ENCODE results near the gene POLR3C.
"Not testable (repeated sequence)": the region's sequence is repeated elsewhere in the genome, so short reads cannot be mapped to it uniquely, and the experiment has no call there.

POLR3C gene

DNA sequence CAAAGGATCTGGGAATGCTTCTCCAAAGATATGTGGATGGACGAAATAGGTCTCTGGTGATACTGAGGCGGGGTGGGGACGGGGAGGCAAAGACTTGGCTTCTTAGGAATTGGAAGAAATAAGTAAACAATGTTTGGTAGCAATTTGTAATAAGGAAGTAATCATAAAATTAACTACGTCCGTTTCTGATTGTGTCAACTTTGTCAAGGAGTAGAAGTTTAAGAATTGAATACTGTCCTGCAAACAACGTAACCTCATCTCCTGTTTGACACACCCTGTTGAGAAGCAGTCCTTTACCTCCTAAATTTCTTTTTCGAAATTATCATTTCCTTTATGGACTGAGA, 471 bp downstream of the POLR3C start:
- DNase-seq = no peak

DNA sequence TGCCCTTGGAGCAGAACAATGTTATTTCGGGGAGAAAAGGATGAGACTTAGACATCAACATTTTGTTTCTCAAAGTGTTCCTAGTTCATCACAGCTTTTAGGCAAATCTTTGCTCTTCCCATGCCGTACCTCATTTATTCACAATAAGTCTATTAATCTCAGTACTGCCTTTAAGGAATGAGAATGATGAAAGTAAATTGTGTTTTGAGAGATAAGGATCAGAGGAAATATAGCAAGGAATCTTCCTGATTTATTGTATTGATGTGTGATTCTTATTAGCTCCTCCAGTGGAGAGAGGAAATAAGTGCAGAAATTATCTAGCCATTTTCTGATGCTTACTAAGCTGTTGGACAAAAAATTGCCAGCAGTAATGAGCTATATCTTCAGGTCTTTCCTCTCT, 2.0 kb downstream of the POLR3C start:
- no peak for DNase-seq

DNA sequence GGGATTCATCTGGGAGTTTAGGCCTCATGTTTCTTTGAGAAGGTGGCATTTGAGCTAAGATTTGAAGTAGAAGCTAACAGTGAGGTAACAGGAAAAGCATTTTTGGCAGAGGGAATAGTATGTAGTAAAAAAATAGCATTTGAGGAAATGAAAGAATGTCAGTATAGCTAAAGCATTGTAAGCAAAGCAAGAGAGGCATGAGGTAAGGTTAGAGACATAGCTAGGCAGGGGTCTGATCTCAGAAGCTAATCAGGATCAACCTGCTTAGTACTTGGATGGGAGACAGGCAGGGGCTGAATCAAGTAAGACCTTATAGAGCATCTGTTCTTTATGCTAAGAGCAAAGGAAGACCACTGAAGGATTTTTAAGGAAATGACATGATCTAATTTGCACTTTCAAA, 4.0 kb downstream of the POLR3C start:
- DNase-seq = no peak

DNA sequence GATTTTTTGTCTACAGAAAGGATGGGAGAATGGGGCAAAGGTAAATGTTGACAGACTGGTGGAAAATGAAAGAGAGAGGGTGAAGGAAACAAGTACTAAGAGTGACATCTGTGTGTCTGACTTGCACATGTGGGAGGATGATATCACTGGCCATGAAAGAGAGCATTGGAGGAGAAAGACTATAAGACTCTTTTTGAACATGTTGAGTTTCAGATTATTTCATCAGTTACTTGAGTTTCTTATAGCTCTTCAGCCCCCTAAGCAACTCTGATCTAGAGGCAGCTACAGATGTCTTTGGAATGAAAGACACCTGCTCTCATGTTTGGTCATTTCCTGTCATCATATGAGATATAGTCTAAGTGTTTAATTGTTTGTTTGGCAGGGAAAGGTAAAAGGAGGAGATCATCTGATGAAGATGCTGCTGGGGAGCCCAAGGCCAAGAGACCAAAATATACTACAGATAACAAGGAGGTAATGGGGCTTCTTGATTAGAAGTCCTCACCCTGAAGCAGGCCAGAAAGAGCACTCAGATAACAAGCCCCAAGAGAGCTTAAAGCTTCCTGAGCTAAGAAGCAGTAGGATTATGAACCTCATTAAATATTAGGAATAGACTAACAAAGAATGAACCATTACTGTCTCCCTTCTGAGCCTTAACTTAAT, 4.5 kb downstream of the POLR3C start:
- no peak for DNase-seq

DNA sequence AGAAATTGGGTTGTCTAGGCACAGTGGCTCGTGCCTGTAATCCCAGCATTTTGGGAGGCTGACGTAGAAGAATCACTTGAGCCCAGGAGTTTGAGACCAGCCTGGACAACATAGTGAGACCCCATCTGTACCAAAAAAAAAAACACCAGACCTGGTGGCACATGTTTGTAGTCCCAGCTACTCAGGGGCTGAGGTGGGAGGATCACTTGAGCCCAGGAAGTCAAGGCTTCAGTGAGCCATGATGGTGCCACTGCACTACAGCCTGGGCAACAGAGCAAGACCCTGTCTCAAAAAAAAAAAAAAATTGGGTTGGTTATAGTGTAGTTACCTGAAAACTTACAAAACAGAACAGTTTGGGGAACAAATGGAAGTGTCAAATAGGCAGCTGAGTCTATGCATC, 6.8 kb downstream of the POLR3C start:
- DNase-seq = not testable (repeated sequence)

DNA sequence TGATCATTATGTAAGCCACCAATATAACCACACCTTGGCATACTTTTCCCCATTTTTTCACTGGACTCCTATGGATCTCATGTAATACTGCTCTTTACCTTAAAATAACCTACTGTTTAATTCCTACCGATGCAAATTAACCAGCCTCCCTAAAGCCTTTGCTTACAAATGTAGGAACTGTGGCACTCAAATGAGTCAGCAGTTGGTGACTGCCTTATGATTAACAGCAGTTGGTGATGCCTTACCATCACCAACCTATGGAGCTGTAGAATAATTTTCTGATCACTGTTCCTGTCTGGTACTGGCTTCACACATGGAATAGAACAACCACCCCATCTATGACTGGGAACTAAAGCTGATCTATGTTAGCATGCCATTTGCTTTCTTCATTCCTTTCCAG, 13.7 kb downstream of the POLR3C start:
- DNase-seq = no peak

DNA sequence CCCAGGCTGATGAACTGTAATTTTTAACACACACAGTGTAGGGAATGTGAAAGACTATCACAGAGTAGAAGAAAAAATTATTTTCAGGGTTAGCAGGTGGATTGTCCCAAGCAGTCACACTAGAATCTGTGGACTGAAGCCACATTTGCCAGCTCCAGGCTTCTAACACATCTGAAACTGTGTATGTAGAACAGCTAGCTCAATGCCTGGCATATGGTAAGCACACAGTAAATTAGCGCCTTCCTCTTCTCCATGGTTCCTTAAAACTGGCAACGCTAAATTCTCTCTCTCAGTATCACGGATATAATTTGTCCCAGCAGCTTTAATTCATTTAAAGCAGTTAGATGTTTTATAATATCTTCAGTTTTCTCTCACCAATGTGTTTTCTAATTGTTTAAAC, 19.0 kb downstream of the POLR3C start:
- no peak for DNase-seq

DNA sequence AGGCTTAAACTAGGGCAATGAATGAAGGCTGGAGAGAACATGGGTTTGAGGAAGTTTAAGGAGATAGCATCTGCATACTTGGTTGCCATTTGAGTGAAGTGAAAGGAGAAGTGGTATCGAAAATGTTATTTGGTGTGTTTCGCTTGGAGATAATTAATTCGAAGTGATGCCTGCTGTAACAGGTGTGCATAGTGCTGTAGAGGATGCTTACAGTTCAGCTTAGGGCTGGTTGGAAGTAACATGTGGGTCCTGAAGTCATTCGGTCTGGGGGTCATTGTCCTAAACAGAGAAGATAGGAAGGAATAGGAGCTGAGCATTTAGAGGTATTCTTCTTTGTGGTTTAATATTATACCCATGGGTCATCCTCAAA, 21.1 kb downstream of the POLR3C start:
- DNase-seq = no peak

DNA sequence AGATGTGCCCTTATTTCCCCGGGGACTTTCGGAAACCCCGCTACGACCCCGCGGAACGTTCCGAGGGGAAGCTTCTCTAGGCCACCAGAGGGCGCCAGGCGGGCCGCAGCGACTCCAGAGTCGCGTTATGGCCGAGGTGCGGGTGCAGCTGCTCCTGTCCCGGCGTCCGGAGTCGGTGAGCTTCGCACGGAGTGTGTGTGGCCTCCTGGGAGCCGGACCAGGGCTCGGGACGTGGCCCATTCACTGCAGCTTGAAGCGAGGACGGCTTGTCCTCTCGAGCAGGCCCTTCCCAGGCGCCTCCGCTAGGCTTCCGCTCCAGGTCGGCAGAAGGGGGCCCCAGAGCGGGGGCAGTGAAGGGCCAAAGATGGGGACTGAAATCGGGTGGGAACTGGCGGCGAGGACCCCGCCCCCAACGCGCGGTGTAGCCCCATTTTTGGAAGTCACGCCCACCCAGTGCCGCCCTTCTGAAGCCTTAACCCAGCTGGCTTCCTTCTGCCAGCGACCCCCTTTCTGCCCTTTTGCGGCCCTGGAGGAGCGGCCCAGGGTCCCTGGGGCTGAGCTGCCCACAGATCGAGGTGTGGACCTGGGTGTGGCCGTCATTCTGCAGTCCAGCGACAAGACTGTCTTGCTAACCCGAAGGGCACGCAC, 21.6 kb downstream of the POLR3C start, which contains the start of gene NUDT17:
NUDT17 (plus strand) TSS at position 117 of the 648 bp plus-strand sequence; CDS start at position 128, 11 bp downstream.
- no peak for DNase-seq

DNA sequence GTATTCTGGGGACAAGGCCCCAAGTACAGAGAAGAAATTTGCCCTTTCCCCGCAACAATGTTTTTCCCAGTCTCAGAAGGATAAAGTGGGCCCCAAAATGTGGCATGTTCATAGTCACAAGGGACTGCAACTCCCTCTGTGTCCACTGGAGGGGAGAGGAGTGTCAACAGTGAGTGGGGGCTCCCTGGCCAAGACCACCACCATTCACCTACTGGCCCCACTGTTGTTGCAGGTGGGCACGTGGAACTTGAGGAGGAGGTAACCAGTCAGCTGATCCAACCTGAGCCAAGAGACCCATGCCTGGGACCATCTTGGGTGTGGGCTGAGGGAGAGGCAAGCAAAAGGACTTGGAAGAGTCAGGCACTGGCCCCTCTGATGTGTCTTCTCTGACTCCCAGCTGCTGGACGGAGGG, 22.2 kb downstream of the POLR3C start:
- DNase-seq = no peak

DNA sequence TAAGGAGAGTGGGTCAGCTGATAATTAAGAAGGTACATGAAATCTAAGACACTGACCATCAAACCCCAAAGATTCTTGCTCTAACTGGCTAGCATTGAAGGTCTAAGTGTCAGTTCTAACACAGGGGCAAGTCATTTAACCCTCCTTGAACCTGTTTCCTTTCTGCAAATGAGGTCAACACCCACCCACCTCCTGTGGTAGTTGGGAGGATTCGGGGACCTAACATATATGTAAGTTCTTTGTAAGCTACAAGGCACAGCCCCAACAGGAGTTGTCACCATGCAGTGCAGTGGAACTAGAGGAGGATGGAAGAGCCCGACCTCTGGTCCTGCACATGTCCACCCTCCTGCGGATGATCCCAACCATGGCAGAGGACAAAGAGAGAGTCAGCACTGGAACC, 23.8 kb downstream of the POLR3C start:
- no peak for DNase-seq

DNA sequence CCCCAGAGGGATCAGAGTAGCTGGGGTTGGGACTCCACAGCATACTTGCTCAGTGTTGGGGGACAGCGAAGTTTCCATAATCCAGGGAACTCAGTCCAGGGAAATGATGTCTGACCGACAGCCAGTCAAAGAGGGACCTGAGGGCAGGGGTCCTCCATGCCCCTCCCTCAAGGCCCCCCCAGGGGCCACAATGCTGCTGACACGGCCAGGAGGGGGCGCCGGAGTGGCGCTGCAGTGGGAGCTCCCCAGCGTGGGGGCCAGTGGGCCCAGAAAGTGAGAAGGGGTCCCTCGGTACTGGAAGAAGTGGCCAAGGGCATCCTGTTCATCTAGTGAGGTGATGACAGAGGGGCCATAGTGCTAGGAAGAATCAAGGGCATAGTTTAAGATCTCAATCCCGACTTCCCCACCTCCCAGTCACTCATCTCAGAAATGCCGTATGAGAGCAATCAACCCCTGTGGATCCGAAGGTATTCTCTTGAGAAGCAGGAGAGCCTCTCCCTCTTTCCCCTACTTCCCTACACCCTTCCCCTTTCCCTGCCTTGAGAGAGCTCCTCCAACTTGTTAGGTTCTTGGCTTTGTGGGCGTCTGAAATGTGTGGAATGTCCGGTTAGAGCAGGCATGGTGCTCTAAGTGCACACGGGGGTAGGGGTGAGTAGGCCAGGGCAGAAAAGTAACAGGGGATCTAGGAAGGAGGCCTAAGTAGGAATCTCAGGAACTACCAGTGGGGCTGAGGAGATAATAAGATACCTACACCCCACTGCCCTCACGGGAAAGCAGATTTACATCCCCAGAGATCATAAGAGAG, 25.6 kb downstream of the POLR3C start:
- DNase-seq = no peak

DNA sequence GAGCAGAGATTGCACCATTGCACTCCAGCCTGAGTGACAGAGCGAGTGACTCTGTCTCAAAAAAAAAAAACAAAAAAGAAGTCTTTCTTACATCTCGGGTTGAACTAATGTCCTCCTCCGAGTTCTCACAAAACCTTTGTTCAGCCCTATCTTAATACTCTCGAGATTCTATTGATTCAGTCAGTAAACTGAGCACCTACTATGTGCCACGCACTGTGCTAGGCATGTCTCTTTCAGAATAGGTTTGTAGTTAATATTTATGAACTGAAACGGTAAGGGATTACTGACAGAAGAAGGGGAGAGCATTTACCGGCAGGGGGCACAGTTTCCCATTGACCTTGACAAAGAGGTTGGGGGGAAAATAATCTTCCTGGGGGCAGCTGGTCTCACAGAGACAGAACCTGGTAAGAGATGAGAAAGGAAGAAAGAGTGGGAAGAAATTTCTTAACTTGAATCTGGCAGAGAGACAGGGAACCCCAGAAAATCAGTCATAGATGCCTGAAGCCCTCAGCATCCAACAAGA, 31.5 kb downstream of the POLR3C start:
- no peak for DNase-seq

DNA sequence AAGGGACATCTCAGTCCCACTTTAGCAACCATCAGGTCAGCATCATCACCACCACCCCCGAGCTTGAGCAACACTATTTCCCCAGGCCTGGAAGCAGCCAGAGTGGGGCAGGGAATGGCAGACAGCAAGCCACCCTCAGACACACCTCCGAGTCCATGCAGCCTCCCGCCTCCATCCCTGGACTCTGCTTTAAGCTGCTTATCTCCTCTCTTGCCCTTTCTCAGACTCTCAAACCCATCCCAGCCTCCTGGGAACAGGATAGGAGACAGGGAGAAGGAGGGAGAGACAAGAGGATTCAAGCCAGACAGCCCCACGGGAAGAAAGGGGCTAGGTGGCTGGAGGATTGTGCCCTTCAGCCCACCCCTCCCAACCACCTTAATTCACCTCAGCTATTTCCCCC, 33.2 kb downstream of the POLR3C start:
- DNase-seq = no peak

DNA sequence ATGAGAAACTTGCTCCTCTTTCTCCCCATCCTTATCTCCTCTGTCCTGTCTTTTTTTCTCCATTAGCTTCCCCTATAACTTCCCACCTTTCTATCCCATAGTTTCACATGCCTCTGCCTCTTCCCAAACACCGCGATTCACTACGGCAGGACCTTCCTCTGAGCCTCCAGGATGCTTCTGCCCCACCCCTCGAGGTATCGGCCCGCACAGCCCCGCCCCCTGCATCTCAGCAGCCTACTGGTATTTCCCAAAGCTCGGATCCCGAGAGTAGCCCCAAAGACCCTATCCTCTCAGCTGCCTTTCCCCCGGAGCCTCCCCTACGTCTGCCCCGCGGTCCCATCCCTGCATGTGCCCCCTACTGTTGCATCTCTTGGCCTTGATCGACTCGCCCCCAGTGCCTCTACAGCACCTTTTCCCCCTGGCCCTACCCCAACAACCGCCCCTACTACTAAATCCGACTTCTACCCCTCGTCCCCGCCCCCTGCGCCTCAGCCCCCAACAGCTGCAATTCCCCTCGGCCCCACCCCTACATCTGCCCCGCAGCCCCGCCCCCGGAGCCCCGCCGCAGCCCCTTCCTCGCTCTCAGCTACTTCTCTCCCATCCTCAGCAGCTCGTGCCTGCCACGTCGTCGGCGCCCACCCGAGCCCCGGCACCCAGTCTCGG, 34.4 kb downstream of the POLR3C start:
- DNase-seq = no peak

DNA sequence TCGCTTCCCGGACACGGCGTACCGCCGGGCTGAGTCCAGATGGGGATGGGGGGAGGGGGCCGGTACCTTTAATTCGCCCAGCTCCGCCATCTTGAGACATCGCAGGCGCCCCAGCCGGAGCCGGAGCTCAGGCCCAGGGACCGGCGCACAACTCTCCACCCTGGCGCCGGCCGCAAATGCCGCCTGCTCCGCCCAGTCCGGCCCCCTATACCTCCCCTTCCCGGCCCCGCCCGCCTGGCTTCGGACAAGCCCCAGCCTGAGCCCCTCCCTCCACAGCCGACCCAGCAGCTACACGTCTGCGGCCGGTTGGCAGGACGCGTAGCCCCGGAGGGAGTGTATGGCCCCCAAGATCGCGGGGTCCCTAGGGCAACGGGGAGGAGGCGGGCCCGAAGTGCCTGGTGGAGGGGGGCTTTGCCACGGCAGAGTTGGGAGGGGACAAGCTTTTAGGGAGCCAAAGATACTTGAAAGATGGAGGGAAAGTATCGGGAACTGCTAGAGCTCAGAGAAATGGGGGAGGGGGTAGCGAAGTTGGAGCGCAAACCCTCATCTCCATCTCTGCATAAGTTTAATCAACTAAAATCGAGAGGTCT, 35.0 kb downstream of the POLR3C start, which contains the start of gene PIAS3:
PIAS3 (minus strand) TSS at position 181 of the 590 bp plus-strand sequence; CDS start at position 90, 91 bp downstream.
- peak; percentile 89 for DNase-seq

DNA sequence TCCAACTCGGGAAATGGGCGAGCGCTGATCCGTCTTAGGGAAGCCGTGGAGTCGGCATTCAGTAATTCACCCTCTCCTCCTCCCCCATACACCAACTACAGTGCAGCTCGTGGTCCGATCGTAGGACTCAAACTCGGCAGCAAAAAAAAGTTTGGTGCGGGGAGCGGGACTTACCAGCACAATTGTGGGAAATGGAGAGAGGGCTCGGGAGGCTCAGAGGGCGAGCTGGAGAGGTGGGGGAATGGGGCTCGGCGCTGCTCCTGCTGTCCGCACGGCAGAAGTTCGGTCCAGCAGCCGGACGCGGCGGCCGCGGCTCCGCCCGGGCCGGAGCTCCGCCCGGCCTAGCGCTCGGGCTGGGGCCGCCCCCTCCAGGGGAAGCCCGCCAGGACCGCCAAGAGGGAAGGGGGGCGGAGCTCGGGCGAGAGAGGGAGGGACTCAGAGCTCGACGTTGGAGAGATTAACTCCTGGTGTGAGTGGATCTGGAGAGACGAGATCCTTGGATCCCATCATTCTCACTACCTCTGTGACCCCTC, 35.6 kb downstream of the POLR3C start:
- peak; percentile 82 for DNase-seq

DNA sequence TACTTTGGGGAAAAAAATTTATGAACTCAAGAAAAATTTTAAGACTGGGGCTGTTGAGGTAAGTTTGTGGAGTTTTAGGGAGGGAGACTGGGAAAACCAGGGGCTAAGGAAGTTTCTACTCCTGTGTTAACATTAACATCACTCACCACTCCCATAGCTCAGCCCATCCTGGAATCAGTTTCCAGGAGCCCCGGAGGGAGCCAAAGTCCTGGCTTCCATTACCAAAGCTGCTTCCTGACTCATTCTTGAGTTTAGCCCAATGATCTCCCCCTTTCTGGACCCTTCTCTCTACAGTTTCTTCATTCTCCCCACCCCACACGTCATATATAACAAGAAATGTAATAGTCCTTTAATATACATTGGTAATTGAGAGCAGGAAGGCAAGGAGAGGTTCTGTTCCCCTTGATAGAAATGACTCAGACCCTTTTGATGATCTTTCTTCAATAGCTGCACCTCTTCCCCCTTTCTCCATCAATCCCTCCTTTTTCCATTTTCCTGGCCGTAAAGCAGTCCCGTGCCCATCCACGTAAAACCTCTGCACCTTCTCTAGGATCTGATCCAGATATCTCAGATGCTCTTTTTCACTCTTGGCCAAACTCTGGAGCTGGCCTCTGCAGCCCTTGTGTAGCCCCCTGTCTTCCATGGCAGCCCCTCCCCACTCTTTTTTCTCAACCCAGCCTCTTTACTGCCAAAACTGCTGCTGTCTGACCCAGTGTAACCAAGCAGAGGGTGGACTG, 39.5 kb downstream of the POLR3C start:
- DNase-seq = no peak

DNA sequence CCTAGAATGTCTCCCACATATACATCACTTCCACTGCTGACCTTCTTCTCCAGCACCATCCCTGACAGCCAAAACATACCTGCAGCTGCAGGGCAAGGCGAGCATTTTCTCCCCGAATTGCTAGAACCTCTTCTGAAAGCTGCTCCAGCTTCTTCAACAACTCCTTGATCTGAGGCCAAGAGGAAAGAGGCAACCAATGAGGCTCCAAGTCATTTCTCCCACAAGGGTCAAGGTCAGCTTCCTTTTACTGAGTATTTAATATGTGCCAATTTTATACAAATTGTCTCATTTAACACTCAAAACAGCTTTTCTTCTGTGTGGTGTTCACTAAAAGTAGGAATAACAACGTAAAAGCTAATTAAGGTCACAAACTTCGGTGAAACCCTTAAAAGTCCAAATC, 44.2 kb downstream of the POLR3C start:
- DNase-seq = no peak

DNA sequence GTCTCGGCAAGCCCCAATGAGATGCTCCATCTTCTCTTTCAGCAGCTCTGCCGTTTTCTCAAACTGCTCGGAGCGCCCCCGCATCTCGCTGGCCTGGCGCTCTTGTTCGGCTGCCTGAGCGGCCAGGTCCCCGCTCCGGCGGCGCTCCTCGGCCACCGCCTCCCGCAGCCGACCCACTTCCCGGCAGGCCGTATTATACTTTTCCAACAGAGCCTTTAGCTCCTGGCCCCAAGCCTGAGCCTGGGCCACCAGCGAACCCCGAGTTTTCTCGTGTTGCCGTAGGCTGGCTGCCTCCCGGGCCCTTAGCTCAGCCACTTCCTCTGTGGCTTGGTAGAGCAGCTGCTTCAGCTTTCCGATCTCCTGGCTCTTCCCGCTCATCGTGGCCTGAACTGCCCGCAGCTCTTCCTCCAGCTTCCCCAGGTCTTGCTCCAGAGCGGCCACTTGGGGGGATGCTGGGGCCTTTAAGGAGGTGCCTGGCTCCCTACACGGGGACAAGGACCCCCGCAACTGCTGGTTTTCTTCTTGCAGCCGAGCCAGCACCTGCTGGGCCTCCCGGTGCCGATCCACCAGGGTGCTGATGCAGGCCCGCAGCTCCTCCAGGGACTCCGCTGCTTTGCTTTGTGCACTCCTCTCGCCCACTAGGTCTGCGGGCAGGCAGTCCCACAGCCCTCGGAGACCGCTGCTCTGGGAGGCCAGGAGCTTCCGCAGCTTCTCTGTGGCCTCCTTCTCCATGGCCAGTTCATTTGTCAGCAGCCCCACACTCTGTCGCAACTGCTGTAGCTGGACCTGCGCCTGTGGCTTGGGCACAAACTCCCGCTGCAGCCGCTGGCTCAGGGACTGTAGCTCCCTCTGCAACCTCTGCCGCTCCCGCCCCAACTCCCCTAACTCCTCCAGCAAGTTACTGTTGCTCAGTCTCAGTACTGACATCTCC, 48.3 kb downstream of the POLR3C start:
- DNase-seq = no peak

DNA sequence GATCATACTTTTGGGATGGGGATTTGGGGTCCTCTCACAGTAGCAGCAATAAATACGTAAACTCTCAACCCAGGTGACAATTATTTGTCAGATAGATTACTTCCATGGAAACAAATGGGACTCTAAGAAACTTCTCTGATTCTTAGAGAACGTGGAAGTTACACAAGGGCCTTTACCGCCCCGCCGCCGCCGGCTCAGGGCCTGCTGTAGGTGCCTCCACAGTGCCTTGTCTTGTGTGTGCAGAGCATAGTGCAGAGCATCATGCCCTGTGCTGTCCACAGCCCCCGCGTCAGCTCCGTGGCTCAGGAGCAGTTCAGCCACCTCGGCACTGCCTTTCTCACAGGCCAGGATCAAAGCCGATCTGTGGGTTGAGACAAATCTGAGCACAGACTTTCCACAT, 50.6 kb downstream of the POLR3C start:
- no peak for DNase-seq
